HG03558 (cell line): ENCODE measurements around the gene FRMD7.

Experiments used
- ATAC-seq: cut with Tn5 transposase; IDR thresholded peaks from one replicate; pipeline ENCODE4 v1.9.1; 2021; ENCODE audit warnings: moderate number of reproducible peaks; ENCODE audit not compliant: unreplicated experiment; ENCODE audit errors: extremely low read depth

Gene FRMD7

GRCh38 chrX:132043977-132044376, 83.8 kb downstream of the FRMD7 start:
- ATAC-seq = no peak

- no peak for ATAC-seq
Measured at GRCh38 chrX:132041015-132041414, 86.8 kb downstream of the FRMD7 start.

- no peak for ATAC-seq
Measured at GRCh38 chrX:132040066-132040465, 87.8 kb downstream of the FRMD7 start.

GRCh38 chrX:132037479-132037993, 90.3 kb downstream of the FRMD7 start:
- ATAC-seq = no peak

DNA sequence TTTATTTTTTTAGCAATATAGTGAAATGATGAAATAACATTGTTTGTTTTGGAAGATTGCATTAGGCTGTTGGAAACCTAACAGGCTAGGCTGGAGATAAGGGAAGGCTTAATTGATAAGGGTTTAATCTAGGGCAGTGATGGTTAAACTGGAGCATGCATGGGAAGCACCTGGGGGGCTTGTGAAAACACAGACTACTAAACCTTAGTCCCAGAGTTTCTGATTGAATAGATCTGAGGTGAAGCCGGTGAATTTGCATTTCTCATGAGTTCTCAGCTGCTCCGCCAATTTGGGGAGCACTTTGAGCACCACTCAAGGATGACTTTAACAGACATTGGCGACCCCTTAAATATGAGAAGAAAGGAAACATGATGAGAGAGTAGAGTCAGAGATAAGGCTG, 93.2 kb downstream of the FRMD7 start:
- ATAC-seq = no peak

- no peak for ATAC-seq
Measured at GRCh38 chrX:132033166-132033565, 94.7 kb downstream of the FRMD7 start.

DNA sequence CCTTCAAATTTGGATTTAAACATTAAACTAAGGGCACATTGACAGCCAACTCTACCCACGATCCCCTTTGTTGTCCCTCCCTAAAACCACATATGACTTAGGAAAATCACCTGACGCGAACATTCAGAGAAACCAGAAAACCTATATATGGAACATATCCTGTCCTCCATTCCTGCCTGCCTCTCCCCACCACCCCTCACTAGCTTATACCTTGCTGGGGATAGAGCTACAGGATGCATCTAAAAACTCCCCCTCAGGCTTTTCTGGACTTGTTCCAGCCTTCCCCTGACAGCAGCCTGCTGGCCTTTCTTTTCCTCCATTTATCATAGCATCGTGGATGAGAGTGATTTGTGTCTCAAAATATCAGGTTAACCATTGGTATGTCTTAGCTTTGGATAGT, 96.0 kb downstream of the FRMD7 start:
- ATAC-seq = no peak

GRCh38 chrX:132030264-132030663, 97.6 kb downstream of the FRMD7 start:
- ATAC-seq = no peak
